Parathyroid adenoma (tissue), 2 donors: ENCODE data around the gene GALNT12.

Experiments used
- H2AFZ ChIP-seq: fragments of 300-600 bp; sonication (generic); one replicate; pipeline ENCODE4 v1.7.0; 2017; ENCODE audit warnings: antibody characterized with exemption, mild to moderate bottlenecking
- H3K27ac ChIP-seq: fragments of 300-600 bp; sonication (generic); one replicate; pipeline ENCODE4 v1.7.0; 2017
- H3K27me3 ChIP-seq: fragments of 300-600 bp; sonication (generic); one replicate; pipeline ENCODE4 v1.7.0; 2017; ENCODE audit warnings: low read length; ENCODE audit not compliant: control insufficient read depth, insufficient read depth
- H3K36me3 ChIP-seq: fragments of 300-600 bp; sonication (generic); one replicate; pipeline ENCODE4 v1.7.0; 2017; ENCODE audit warnings: low read length; ENCODE audit not compliant: control insufficient read depth, insufficient read depth
- H3K4me1 ChIP-seq: fragments of 300-600 bp; sonication (generic); one replicate; pipeline ENCODE4 v1.7.0; 2017; ENCODE audit warnings: control low read depth
- H3K4me2 ChIP-seq: fragments of 300-600 bp; sonication (generic); one replicate; pipeline ENCODE4 v1.7.0; 2017; ENCODE audit warnings: low read length
- H3K4me3 ChIP-seq: fragments of 300-600 bp; sonication (generic); one replicate; pipeline ENCODE4 v1.7.0; 2017; ENCODE audit warnings: low read depth, low read length
- H3K79me2 ChIP-seq: fragments of 300-600 bp; sonication (generic); one replicate; pipeline ENCODE4 v1.7.0; 2017; ENCODE audit warnings: control low read depth
- H3K9ac ChIP-seq: fragments of 300-600 bp; sonication (generic); one replicate; pipeline ENCODE4 v1.7.0; 2017; ENCODE audit warnings: mild to moderate bottlenecking
- H3K9me3 ChIP-seq: fragments of 300-600 bp; sonication (generic); one replicate; pipeline ENCODE4 v1.7.0; 2017; ENCODE audit warnings: low read length; ENCODE audit not compliant: control insufficient read depth
- CTCF ChIP-seq: fragments of 300-600 bp; sonication (generic); IDR thresholded peaks from one replicate; pipeline ENCODE4 v1.7.0; 2017; ENCODE audit warnings: antibody characterized with exemption, mild to moderate bottlenecking
- donor health status: primary hyperparathyroidism.

Gene GALNT12

GRCh38 chr9:98775831-98776441, 31.5 kb upstream of the GALNT12 start:
- TF ChIP-seq CTCF = peak; percentile 44
- Histone ChIP-seq H3K9ac (no peak overlapping the region), H3K4me3 (no peak overlapping the region), H2AFZ (no peak overlapping the region), H3K27me3 (no peaks in the 10 kb centered on the region), H3K79me2 (no peaks in the 10 kb centered on the region), H3K27ac (no peak overlapping the region), H3K4me1 (no peaks in the 10 kb centered on the region), H3K9me3 (no peaks in the 10 kb centered on the region), H3K36me3 (no peaks in the 10 kb centered on the region), H3K4me2 (no peak overlapping the region)

GRCh38 chr9:98777618-98778017, 29.9 kb upstream of the GALNT12 start:
- H3K9me3 ChIP-seq = no peaks in the 10 kb centered on the region
- no peaks in the 10 kb centered on the region for H3K36me3 ChIP-seq
- no peaks in the 10 kb centered on the region for H3K27me3 ChIP-seq
- H3K9ac ChIP-seq = no peak overlapping the region
- H3K4me3 ChIP-seq = no peak overlapping the region
- no peaks in the 10 kb centered on the region for H3K4me1 ChIP-seq
- TF ChIP-seq CTCF = no peak
- H3K79me2 ChIP-seq = no peaks in the 10 kb centered on the region
- H3K4me2 ChIP-seq = no peak overlapping the region
- no peak overlapping the region for H2AFZ ChIP-seq
- no peak overlapping the region for H3K27ac ChIP-seq

GRCh38 chr9:98778251-98778650, 29.2 kb upstream of the GALNT12 start:
- no peak overlapping the region for H3K9ac ChIP-seq
- H3K4me1 ChIP-seq = no peaks in the 10 kb centered on the region
- H3K36me3 ChIP-seq = no peaks in the 10 kb centered on the region
- no peaks in the 10 kb centered on the region for H3K79me2 ChIP-seq
- TF ChIP-seq CTCF = no peak
- H3K4me2 ChIP-seq = no peak overlapping the region
- no peak overlapping the region for H2AFZ ChIP-seq
- H3K4me3 ChIP-seq = no peak overlapping the region
- H3K27ac ChIP-seq = no peak overlapping the region
- H3K27me3 ChIP-seq = no peaks in the 10 kb centered on the region
- no peaks in the 10 kb centered on the region for H3K9me3 ChIP-seq

- Histone ChIP-seq H3K27me3 (no peaks in the 10 kb centered on the region), H3K9me3 (no peaks in the 10 kb centered on the region), H2AFZ (no peak overlapping the region), H3K4me3 (no peak overlapping the region), H3K36me3 (no peaks in the 10 kb centered on the region), H3K4me2 (no peak overlapping the region), H3K79me2 (no peaks in the 10 kb centered on the region), H3K9ac (no peak overlapping the region), H3K27ac (no peak overlapping the region), H3K4me1 (no peaks in the 10 kb centered on the region)
- TF ChIP-seq CTCF = no peak
Measured at GRCh38 chr9:98778711-98779530, 28.5 kb upstream of the GALNT12 start.
